BJ (cell line): Measurements from ENCODE around the gene LDLRAD1. TPM values are rescaled to one million over a fixed set of nuclear protein-coding genes. Genes with fewer than 3 reads are reported as not detected.
"Not testable (repeated sequence)": the region's sequence is repeated elsewhere in the genome, so short reads cannot be mapped to it uniquely, and the experiment has no call there.

ENCODE experiments used
- CTCF ChIA-PET: fragments of 350-600 bp; formaldehyde crosslinking; extraction: SDS; loops from one replicate; lab custom pipeline; 2021; ENCODE audit warnings: antibody characterized with exemption, inconsistent platforms; lab: Yijun Ruan, JAX
- POLR2A ChIA-PET: fragments of 300-600 bp; sonication (Branson Sonifier 250); formaldehyde crosslinking; extraction: SDS; loops from one replicate; lab custom pipeline; 2021; ENCODE audit warnings: antibody characterized with exemption; lab: Charles Lee
- DNase-seq: peaks from one replicate; pipeline ENCODE4 v3.0.0-alpha.2; 2011; ENCODE audit warnings: low read depth
- H3K27me3 ChIP-seq: 2 replicates; pipeline ENCODE4 v1.6.0; 2011; ENCODE audit warnings: low read length; ENCODE audit not compliant: control insufficient read depth, insufficient read depth
- H3K36me3 ChIP-seq: 2 replicates; pipeline ENCODE4 v1.5.1; 2011; ENCODE audit warnings: low read length; ENCODE audit not compliant: control insufficient read depth, insufficient read depth
- H3K4me3 ChIP-seq: 2 replicates; pipeline ENCODE4 v1.5.1; 2011; ENCODE audit warnings: low read depth, mild to moderate bottlenecking, control low read depth, low read length
- polyA plus RNA-seq: library from polyadenylated mRNA; depleted of rRNA; stranded (reverse); fragments of >200 nt; gene quantifications from 2 replicates; pipeline ENCODE4 v1.2.3, GENCODE V29; 2011
- TF ChIP-seq, protein P1 (sequence below): IDR thresholded peaks from 2 replicates; pipeline ENCODE4 v1.5.1; 2011; ENCODE audit warnings: low read depth, mild to moderate bottlenecking, control low read depth, inconsistent platforms, low read length, moderate library complexity; ENCODE audit not compliant: insufficient read depth

The LDLRAD1 gene
- polyA plus RNA-seq, 1 experiment, result not detected

DNA sequence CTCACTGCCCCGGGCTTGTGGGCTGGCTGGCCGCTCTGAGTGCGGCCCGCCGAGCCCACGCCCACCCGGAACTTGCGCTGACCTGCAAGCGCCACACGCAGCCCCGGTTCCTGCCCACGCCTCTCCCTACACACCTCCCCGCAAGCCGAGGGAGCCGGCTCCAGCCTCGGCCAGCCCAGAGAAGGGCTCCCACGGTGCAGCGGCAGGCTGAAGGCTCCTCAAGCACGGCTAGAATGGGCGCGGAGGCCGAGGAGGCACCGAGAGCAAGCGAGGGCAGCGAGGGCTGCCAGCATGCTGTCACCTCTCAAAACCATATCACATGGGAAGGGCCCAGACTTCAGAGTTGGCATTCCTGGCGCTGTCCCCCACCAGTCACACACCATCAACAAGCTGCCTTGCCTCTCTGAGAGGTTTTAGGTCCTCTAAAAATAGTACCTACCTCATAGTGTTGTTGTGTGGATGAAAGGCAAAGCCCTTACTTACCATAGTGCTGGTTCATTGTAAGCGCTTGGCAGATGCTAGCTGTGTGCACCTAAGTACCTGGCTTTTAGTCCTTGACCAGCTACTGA, 13.4 kb downstream of the LDLRAD1 start:
- ChIA-PET CTCF (no interaction called here), POLR2A (no interaction called here)
- TF ChIP-seq, protein P1, sequence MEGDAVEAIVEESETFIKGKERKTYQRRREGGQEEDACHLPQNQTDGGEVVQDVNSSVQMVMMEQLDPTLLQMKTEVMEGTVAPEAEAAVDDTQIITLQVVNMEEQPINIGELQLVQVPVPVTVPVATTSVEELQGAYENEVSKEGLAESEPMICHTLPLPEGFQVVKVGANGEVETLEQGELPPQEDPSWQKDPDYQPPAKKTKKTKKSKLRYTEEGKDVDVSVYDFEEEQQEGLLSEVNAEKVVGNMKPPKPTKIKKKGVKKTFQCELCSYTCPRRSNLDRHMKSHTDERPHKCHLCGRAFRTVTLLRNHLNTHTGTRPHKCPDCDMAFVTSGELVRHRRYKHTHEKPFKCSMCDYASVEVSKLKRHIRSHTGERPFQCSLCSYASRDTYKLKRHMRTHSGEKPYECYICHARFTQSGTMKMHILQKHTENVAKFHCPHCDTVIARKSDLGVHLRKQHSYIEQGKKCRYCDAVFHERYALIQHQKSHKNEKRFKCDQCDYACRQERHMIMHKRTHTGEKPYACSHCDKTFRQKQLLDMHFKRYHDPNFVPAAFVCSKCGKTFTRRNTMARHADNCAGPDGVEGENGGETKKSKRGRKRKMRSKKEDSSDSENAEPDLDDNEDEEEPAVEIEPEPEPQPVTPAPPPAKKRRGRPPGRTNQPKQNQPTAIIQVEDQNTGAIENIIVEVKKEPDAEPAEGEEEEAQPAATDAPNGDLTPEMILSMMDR, result no peak
- Histone ChIP-seq H3K4me3 (no peak overlapping the region), H3K27me3 (peaks cover 17% of the 10 kb centered on the region), H3K36me3 (no peaks in the 10 kb centered on the region)
- no peak for DNase-seq

DNA sequence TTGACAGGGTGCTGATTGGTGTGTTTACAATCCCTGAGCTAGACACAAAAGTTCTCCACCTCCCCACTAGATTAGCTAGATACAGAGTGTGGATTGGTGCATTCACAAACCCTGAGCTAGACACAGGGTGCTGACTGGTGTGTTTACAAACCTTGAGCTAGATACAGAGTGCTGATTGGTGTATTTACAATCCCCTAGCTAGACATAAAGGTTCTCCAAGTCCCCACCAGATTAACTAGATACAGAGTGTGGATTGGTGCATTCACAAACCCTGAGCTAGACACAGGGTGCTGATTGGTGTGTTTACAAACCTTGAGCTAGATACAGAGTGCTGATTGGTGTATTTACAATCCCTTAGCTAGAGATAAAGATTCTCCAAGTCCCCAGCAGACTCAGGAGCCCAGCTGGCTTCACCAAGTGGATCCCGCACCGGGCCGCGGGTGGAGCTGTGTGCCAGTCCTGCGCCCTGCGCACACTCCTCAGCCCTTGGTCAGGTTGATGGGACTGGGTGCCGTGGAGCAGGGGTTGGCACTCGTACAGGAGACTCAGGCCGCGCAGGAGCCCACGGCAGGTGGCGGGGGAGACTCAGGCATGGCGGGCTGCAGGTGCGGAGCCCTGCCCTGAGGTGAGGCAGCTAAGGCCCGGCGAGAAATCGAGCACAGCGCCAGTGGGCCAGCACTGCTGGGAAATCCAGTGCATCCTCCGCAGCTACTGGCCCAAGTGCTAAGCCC, 14.1 kb downstream of the LDLRAD1 start:
- CTCF ChIA-PET, POLR2A ChIA-PET, DNase-seq, H3K36me3 ChIP-seq, H3K4me3 ChIP-seq: not testable (repeated sequence)
- peaks cover 14% of the 10 kb centered on the region for H3K27me3 ChIP-seq

DNA sequence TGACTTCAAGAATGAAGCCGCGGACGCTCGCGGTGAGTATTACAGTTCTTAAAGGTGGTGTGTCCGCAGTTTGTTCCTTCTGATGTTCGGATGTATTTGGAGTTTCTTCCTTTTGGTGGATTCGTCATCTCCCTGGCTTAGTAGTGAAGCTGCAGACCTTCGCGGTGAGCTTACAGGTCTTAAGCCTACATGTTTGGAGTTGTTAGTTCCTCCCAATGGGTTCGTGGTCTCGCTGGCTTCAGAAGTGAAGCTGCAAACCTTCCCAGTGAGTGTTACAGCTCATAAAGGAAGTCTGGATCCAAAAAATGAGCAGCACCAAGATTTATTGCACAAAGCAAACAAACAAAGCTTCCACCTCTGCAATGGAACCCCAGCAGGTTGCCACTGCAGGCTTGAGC, 14.7 kb downstream of the LDLRAD1 start:
- peaks cover 12% of the 10 kb centered on the region for H3K27me3 ChIP-seq
- no peak overlapping the region for H3K4me3 ChIP-seq
- ChIA-PET POLR2A (no interaction called here), CTCF (no interaction called here)
- DNase-seq, result no peak
- TF ChIP-seq, protein P1, result no peak
- H3K36me3 ChIP-seq, result no peaks in the 10 kb centered on the region

DNA sequence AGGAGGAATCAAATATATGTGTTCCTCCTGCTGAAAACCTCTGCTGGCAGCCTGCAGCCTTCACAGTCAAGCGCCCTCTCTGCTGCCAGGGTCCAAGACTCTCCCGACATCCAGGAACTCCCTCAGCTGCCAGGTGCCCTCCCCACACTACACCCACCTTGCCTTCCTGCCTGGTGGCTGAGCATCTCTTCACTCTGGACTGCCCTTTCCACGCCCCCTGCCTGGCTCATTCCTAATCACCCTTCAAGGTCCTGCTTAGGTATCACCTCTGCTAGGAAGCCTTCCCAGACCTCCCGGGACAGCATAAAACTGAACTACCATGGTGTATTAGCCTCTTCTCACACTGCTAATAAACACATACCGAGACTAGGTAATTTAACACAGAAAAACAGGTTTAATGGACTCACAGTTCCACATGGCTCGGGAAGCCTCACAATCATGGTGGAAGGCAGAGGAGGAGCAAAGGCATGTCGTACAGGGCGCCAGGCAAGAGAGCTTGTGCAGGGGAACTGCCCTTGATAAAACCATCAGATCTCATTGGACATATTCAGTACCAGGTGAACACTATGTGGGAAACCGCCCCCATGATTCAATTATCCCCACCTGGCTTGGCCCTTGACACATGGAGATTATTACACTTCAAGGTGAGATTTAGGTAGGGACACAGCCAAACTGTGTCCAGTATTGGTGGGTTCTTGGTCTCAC, 15.3 kb downstream of the LDLRAD1 start:
- H3K4me3 ChIP-seq, result no peak overlapping the region
- POLR2A ChIA-PET, result no interaction called here
- H3K36me3 ChIP-seq, result no peaks in the 10 kb centered on the region
- TF ChIP-seq, protein P1, result no peak
- DNase-seq, result no peak
- peaks cover 9% of the 10 kb centered on the region; the same call in 1 of the 2 replicates for H3K27me3 ChIP-seq
- CTCF ChIA-PET, result no interaction called here

DNA sequence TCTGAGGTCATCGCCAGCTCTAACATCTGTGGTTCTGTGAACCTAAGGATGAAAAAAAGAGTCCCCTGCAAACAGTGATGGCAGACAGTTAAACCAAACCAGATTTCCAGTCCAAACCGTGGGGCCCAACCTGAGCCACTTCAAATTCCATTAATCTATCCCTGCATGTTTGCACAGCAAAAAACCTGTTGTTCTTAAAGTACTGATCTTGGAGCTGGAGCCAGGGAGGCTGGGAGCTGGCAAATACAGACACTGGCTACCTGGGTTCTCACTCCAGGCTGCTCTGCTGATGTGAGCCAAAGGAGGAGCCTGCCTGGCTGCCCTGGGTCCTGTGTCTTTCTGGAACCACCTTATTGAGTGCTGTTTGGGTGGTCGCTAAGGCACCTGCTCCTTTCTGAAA, 16.4 kb downstream of the LDLRAD1 start:
- peaks cover 9% of the 10 kb centered on the region; the same call in 1 of the 2 replicates for H3K27me3 ChIP-seq
- ChIA-PET POLR2A (no interaction called here), CTCF (interaction anchor here (0.8 kb wide), 1 partner anchor 10 kb away, joined by 4 read pairs; no protein-coding TSS in a partner anchor)
- no peaks in the 10 kb centered on the region for H3K36me3 ChIP-seq
- TF ChIP-seq, protein P1, result no peak
- no peak overlapping the region for H3K4me3 ChIP-seq
- DNase-seq, result no peak
